Measurements from ENCODE around the gene YAF2.

The YAF2 gene

GRCh38 chr12:42238240-42239140 is at the start of gene YAF2:
TSS of gene YAF2 (minus strand) at chr12:42238248. CDS start at chr12:42238180, 68 bp downstream.
- peak; percentile 84 to 87 for DNase-seq

- no peak for DNase-seq
These were observed 48.7 kb upstream of the YAF2 start for GRCh38 chr12:42286741-42287140.

GRCh38 chr12:42285431-42285830 is 47.4 kb upstream of the YAF2 start:
- no peak for DNase-seq

- no peak for DNase-seq
These were observed 46.8 kb upstream of the YAF2 start for GRCh38 chr12:42284876-42285275.

GRCh38 chr12:42284157-42284556 is 46.1 kb upstream of the YAF2 start:
- no peak for DNase-seq

- DNase-seq: no peak
These were observed 45.7 kb upstream of the YAF2 start for GRCh38 chr12:42283739-42284138.

GRCh38 chr12:42282294-42282693 is 44.2 kb upstream of the YAF2 start:
- DNase-seq: no peak

GRCh38 chr12:42281844-42282243 is 43.8 kb upstream of the YAF2 start:
- DNase-seq: no peak

- no peak for DNase-seq
These were observed 43.2 kb upstream of the YAF2 start for GRCh38 chr12:42281278-42281677.

GRCh38 chr12:42278128-42278510 is 40.1 kb upstream of the YAF2 start:
- no peak for DNase-seq

- no peak for DNase-seq
These were observed 39.5 kb upstream of the YAF2 start for GRCh38 chr12:42277396-42278127.

- no peak for DNase-seq
These were observed 37.5 kb upstream of the YAF2 start for GRCh38 chr12:42275499-42275898.

- DNase-seq: no peak
These were observed 35.7 kb upstream of the YAF2 start for GRCh38 chr12:42273706-42274105.

GRCh38 chr12:42270596-42270995 is 32.5 kb upstream of the YAF2 start:
- no peak for DNase-seq

- no peak for DNase-seq
These were observed 29.6 kb upstream of the YAF2 start for GRCh38 chr12:42267413-42268190.

- no peak for DNase-seq
These were observed 28.7 kb upstream of the YAF2 start for GRCh38 chr12:42266579-42267230.

GRCh38 chr12:42262271-42262670 is 24.2 kb upstream of the YAF2 start:
- DNase-seq: no peak

- DNase-seq: no peak
These were observed 23.7 kb upstream of the YAF2 start for GRCh38 chr12:42261708-42262107.

GRCh38 chr12:42260518-42260917 is 22.5 kb upstream of the YAF2 start:
- DNase-seq: no peak

GRCh38 chr12:42259699-42260098 is 21.7 kb upstream of the YAF2 start:
- no peak for DNase-seq

GRCh38 chr12:42255866-42256261 is 17.8 kb upstream of the YAF2 start:
- DNase-seq: no peak

- no peak for DNase-seq
These were observed 17.3 kb upstream of the YAF2 start for GRCh38 chr12:42255221-42255865.

All from activated CD4-positive, alpha-beta T cell treated with anti-CD3 and anti-CD28 coated beads, Interleukin-2, amount 50 U/mL, for 48 hours (primary cell).